Measurements from ENCODE around the gene MARK2.
"Not testable (repeated sequence)": the region's sequence is repeated elsewhere in the genome, so short reads cannot be mapped to it uniquely, and the experiment has no call there.

The MARK2 gene

DNA sequence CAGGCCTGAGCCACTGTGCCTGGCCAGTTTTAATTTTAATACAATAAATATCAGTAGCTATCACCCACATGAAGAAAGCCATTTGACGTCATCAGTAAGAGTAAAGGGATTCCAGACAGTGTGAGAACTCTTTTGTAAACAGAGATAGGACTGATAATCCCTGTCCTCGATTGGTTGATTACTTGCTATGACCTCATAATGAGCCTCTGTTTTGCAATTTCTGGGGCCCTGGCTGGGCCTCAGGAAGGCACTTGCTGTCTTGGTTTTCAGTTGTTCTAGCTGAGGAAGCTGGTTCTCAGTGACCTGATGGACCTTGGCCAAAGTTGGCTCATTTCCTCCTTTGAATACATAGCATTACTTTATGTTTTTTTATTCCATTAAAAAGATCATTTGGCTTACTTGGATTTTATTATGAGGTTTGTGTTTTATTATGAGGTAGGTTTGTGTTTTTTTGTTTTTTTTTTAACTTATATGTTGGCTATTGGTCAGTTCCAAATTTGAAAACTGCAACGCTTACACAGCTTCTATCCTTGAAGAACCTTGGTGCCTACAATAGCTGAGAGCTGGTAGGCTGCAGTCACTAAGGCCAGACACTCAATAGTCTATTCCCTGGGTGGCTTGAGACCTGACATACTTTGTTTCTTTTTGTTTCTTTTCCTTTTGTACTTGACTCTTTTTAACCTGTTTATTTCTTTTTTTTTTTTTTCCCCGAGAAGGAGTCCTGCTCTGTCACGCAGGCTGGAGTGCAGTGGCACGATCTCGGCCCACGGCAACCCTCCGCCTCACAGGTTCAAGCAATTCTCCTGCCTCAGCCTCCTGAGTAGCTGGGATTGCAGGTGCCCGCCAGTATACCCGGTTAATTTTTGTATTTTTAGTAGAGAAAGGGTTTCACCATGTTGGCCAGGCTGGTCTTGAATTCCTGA, 20.0 kb downstream of the MARK2 start:
- Histone ChIP-seq H3K36me3 (ENCODE audit: control insufficient read depth, insufficient read depth, low read length) (peaks cover 3% of the 10 kb centered on the region), H3K27me3 (replicated peaks; ENCODE audit: control insufficient read depth, insufficient read depth, low read length) (no peaks in the 10 kb centered on the region), H3K4me3 (replicated peaks; ENCODE audit: low read depth, low read length) (no peak overlapping the region)
- DNase-seq (ENCODE audit: extremely low read depth, insufficient read length): no peak
- TF ChIP-seq CTCF (IDR thresholded peaks at IDR 0.05; ENCODE audit: insufficient read depth, low read length, poor library complexity, severe bottlenecking): no peak

DNA sequence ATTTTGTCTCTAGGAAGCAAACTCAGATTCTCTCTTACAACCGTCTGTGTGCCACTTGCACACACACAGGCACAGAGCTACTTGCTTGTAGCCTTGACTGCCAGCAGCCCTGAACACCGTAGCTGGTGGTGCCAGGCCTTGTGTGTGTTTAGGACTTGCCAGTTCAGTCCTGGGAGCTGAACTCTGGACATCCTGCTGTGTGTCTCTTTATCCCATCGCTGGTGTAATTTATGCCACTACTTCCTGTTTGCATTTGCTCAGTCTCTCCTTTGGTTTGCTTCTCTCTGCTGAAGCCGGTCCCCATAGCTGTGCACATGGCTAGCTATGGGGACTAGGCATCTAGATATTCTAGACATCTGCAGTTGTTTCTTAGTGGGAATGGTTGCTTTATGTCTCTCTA, 24.0 kb downstream of the MARK2 start:
- peaks cover 5% of the 10 kb centered on the region for H3K36me3 ChIP-seq (ENCODE audit: control insufficient read depth, insufficient read depth, low read length)
- no peak for DNase-seq (ENCODE audit: extremely low read depth, insufficient read length)
- TF ChIP-seq CTCF (IDR thresholded peaks at IDR 0.05; ENCODE audit: insufficient read depth, low read length, poor library complexity, severe bottlenecking): no peak

GRCh38 chr11:63863620-63864019, 24.7 kb downstream of the MARK2 start:
- DNase-seq (ENCODE audit: extremely low read depth, insufficient read length); H3K4me3 ChIP-seq (replicated peaks; ENCODE audit: low read depth, low read length); H3K27me3 ChIP-seq (replicated peaks; ENCODE audit: control insufficient read depth, insufficient read depth, low read length); H3K36me3 ChIP-seq (ENCODE audit: control insufficient read depth, insufficient read depth, low read length): not testable (repeated sequence)

More for the DNA sequence above, 24.0 kb downstream of the MARK2 start:
- Histone ChIP-seq H3K4me3 (replicated peaks; ENCODE audit: low read depth, low read length) (no peak overlapping the region), H3K27me3 (replicated peaks; ENCODE audit: control insufficient read depth, insufficient read depth, low read length) (no peaks in the 10 kb centered on the region)

GRCh38 chr11:63866211-63866610, 27.3 kb downstream of the MARK2 start:
- DNase-seq (ENCODE audit: extremely low read depth, insufficient read length): peak; percentile 66
- no peak overlapping the region for H3K4me3 ChIP-seq (replicated peaks; ENCODE audit: low read depth, low read length)
- no peak for TF ChIP-seq CTCF (IDR thresholded peaks at IDR 0.05; ENCODE audit: insufficient read depth, low read length, poor library complexity, severe bottlenecking)
- H3K27me3 ChIP-seq (replicated peaks; ENCODE audit: control insufficient read depth, insufficient read depth, low read length): no peaks in the 10 kb centered on the region
- peaks cover 6% of the 10 kb centered on the region for H3K36me3 ChIP-seq (ENCODE audit: control insufficient read depth, insufficient read depth, low read length)

- TF ChIP-seq CTCF (IDR thresholded peaks at IDR 0.05; ENCODE audit: insufficient read depth, low read length, poor library complexity, severe bottlenecking): no peak
- no peak for DNase-seq (ENCODE audit: extremely low read depth, insufficient read length)
- H3K36me3 ChIP-seq (ENCODE audit: control insufficient read depth, insufficient read depth, low read length): peaks cover 5% of the 10 kb centered on the region
- H3K4me3 ChIP-seq (replicated peaks; ENCODE audit: low read depth, low read length): no peak overlapping the region
- no peaks in the 10 kb centered on the region for H3K27me3 ChIP-seq (replicated peaks; ENCODE audit: control insufficient read depth, insufficient read depth, low read length)
Measured at GRCh38 chr11:63867511-63867910, 28.6 kb downstream of the MARK2 start.

DNA sequence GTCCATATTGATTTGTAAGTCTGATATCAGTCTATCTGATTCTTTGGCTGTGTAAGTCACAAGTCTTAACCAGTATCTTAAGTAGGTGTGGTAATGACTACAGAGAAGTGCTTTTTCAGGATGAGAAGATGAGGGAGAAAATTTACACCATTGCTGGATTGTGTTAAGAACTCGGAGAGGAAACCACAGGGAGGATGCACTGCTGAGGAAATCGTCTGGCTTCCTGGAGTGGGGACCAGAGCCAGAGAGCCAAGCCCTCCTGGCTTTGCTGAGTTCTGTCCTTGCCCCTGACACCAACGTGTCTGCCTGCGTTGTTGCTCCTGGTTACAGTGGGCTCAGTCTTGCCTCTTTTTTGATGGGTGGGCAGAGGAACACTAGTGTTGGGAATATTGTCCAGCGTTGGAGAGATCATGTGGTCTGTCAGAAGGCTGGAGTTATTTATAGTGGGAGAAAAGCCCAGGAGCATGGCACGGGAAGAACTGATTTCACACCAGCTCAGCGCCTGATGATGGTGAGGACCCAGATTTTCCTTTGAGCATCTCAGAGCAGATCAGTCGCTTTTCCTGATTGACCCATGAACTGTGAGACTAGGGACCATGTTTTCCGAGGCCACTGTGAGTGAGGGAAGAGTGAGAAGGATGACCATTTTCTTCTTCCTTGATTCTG, 29.6 kb downstream of the MARK2 start:
- no peaks in the 10 kb centered on the region for H3K27me3 ChIP-seq (replicated peaks; ENCODE audit: control insufficient read depth, insufficient read depth, low read length)
- no peak for DNase-seq (ENCODE audit: extremely low read depth, insufficient read length)
- H3K36me3 ChIP-seq (ENCODE audit: control insufficient read depth, insufficient read depth, low read length): peaks cover 10% of the 10 kb centered on the region
- no peak overlapping the region for H3K4me3 ChIP-seq (replicated peaks; ENCODE audit: low read depth, low read length)
- no peak for TF ChIP-seq CTCF (IDR thresholded peaks at IDR 0.05; ENCODE audit: insufficient read depth, low read length, poor library complexity, severe bottlenecking)
